ENCODE measurements around the gene ACBD3.

The ACBD3 gene

DNA sequence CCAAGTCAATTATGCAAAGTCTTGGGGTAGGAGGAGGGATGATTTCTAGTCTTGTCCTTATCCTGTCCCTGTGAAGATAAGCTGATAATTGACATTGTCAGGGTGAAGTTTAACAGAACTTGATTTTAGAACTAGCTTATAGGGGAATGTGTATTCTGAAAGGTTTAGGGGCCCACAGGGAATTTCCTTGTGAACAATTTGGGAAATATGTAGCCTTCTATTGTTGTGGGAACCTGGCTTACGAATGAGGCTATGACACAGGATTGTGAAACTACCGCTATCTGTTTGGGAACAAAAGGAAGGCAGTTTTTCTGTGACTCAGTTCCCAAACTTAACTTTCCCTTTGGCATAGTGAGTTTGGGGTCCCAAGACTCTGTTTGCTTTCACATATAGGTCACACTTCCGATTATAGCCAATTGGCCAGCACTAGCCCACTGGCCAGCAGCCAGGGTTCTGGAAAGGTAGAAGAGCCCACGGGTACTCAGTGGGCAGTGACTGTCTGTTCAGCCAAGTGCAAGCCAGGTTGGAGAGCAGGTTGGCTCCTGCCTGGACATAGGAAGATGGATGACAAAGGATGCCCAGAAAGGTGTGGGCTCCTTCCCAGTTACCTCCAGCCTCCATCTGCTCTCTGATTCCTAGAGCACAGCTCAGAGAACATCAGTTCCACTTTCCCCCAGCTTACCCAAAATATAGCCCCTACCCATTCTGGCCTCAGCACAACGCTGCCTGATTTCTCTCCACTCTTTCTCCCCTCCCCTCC lies 88.5 kb downstream of the ACBD3 start:
- DNase-seq (ENCODE audit: insufficient read length, low spot score) = no peak
- no peak for FAIRE-seq
- no peak for TF ChIP-seq POLR2A (IDR thresholded peaks at IDR 0.05; ENCODE audit: low read depth, low read length)
- TF ChIP-seq TAF1 (IDR thresholded peaks at IDR 0.05; ENCODE audit: low read depth, low read length) = no peak
- TF ChIP-seq POU2F2 (IDR thresholded peaks at IDR 0.05; ENCODE audit: low read depth, low read length) = no peak
- TF ChIP-seq SPI1 (IDR thresholded peaks at IDR 0.05; ENCODE audit: low read depth, low read length) = no peak
- TF ChIP-seq POLR2AphosphoS5 (IDR thresholded peaks at IDR 0.05; ENCODE audit: low read depth, low read length) = no peak
- no peak for TF ChIP-seq PAX5 (IDR thresholded peaks at IDR 0.05; ENCODE audit: insufficient read depth, low read length, severe bottlenecking)

DNA sequence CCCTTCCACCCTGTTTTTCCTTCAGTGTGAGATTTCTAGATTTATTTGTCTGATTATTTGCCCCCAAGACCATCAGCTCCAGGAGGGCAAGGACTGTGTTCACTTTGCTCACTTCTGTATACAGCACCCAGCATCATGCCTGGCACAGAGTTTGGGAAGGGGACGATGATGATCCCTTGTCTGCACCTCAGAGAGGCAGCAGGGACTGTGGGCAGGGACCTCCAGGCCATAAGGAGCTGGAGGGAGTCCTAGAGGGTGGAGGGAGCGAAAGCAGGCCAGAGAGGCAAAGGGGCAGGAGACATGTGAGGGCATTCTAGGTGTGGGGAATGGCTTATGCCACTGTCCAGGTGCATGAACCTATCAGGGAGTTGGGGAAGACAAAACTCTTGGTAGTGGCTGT lies 91.3 kb downstream of the ACBD3 start:
- FAIRE-seq (no peak), DNase-seq (ENCODE audit: insufficient read length, low spot score) (no peak)
- TF ChIP-seq SPI1 (IDR thresholded peaks at IDR 0.05; ENCODE audit: low read depth, low read length) (no peak), POLR2A (IDR thresholded peaks at IDR 0.05; ENCODE audit: low read depth, low read length) (no peak), TAF1 (IDR thresholded peaks at IDR 0.05; ENCODE audit: low read depth, low read length) (no peak), POLR2AphosphoS5 (IDR thresholded peaks at IDR 0.05; ENCODE audit: low read depth, low read length) (no peak), POU2F2 (IDR thresholded peaks at IDR 0.05; ENCODE audit: low read depth, low read length) (no peak), PAX5 (IDR thresholded peaks at IDR 0.05; ENCODE audit: insufficient read depth, low read length, severe bottlenecking) (no peak)

Data from GM12891 (cell line).